Left lobe of liver (tissue), 2 donors: Measurements from ENCODE around the gene KCMF1. TPM values are rescaled to one million over a fixed set of nuclear protein-coding genes. Genes with fewer than 3 reads are reported as not detected.

Experiments used
- ATAC-seq: fragments of 200-7000 bp; cut with Tn5 transposase; one replicate; pipeline ENCODE4 v1.9.1; 2020; ENCODE audit warnings: mild to moderate bottlenecking, moderate library complexity
- DNase-seq: peaks from one replicate; pipeline ENCODE4 v3.0.0-alpha.2; 2020; ENCODE audit warnings: low spot score
- total RNA-seq: library from RNA; stranded (reverse); gene quantifications from one replicate; pipeline ENCODE4 v1.2.1, GENCODE V29; 2021
- donor health status: DM: no; HTN: no; CAD: no; lungs with moderate emphysema.
- donor health status: DM: no; HTN: yes; CAD: no.

The KCMF1 gene
- total RNA-seq, 1 donor from 2014 or later, result 39.1 TPM

- ATAC-seq, result peak; percentile 19
- no peak for DNase-seq
Observed at GRCh38 chr2:85076618-85077274, 105.8 kb downstream of the KCMF1 start.

GRCh38 chr2:85077859-85078419 is 107.0 kb downstream of the KCMF1 start:
- DNase-seq (no peak), ATAC-seq (no peak)

- DNase-seq (no peak), ATAC-seq (no peak)
Observed at GRCh38 chr2:85078536-85078935, 107.6 kb downstream of the KCMF1 start.

GRCh38 chr2:85083092-85083491 is 112.1 kb downstream of the KCMF1 start:
- no peak for DNase-seq
- ATAC-seq, result no peak

GRCh38 chr2:85085563-85085962 is 114.6 kb downstream of the KCMF1 start:
- ATAC-seq (no peak), DNase-seq (no peak)

- DNase-seq, result no peak
- no peak for ATAC-seq
Observed at GRCh38 chr2:85087541-85087940, 116.6 kb downstream of the KCMF1 start.

- DNase-seq (no peak), ATAC-seq (no peak)
Observed at GRCh38 chr2:85088921-85089320, 118.0 kb downstream of the KCMF1 start.

GRCh38 chr2:85089585-85089984 is 118.6 kb downstream of the KCMF1 start:
- ATAC-seq, result no peak
- DNase-seq, result no peak

- ATAC-seq (no peak), DNase-seq (no peak)
Observed at GRCh38 chr2:85091838-85092237, 120.9 kb downstream of the KCMF1 start.

GRCh38 chr2:85095094-85095493 is 124.1 kb downstream of the KCMF1 start:
- ATAC-seq (no peak), DNase-seq (no peak)

- ATAC-seq (no peak), DNase-seq (no peak)
Observed at GRCh38 chr2:85096616-85097015, 125.7 kb downstream of the KCMF1 start.

- ATAC-seq (no peak), DNase-seq (no peak)
Observed at GRCh38 chr2:85104228-85104627, 133.3 kb downstream of the KCMF1 start.

- ATAC-seq (no peak), DNase-seq (no peak)
Observed at GRCh38 chr2:85106489-85107180, 135.7 kb downstream of the KCMF1 start.

Other genes starting within 250 kb of the KCMF1 start
- 0.68 TPM for gene TRABD2A, start 90.1 kb upstream of the KCMF1 start, total RNA-seq
- gene TMSB10, start 65.5 kb upstream of the KCMF1 start, total RNA-seq, result 112 TPM
- gene TCF7L1, start 162.2 kb downstream of the KCMF1 start, total RNA-seq, result 5.7 TPM